ENCODE data around the gene TESK2. TPM values are rescaled to one million over a fixed set of nuclear protein-coding genes. Genes with fewer than 3 reads are reported as not detected.

TESK2 gene
- total and polyA plus RNA-seq, 11 donors, result 0.50 to 4.7 (median 1.5) TPM

DNA sequence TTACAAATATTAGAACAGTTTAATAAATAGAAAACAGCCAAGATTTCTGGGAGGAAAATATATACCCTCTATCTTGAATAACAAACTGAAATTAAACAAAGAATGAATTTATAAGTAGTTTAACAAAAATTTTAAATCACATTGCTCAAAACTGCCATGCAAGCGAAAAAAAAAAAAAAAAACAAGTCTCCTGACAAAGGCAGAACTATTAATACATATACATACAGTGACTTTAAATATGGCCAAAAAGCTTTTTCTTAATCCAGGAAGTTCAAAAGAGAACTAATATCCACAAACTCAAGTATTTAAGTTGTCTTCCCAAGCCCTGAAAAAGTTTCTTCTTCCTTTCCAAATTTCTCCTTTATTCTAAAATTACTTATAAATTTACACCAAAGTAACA is 87.2 kb downstream of the TESK2 start:
- Histone ChIP-seq H3K9me3 (no peaks in the 10 kb centered on the region), H3K36me3 (no peaks in the 10 kb centered on the region), H3K4me1 (no peaks in the 10 kb centered on the region), H3K27me3 (no peaks in the 10 kb centered on the region), H3K27ac (peak overlapping the region in 1 of 12 donors; percentile 2), H3K4me3 (no peak overlapping the region)
- DNase-seq (no peak), ATAC-seq (no peak)
- no peak for TF ChIP-seq POLR2A (IDR thresholded peaks at IDR 0.05)
- TF ChIP-seq, protein P1, sequence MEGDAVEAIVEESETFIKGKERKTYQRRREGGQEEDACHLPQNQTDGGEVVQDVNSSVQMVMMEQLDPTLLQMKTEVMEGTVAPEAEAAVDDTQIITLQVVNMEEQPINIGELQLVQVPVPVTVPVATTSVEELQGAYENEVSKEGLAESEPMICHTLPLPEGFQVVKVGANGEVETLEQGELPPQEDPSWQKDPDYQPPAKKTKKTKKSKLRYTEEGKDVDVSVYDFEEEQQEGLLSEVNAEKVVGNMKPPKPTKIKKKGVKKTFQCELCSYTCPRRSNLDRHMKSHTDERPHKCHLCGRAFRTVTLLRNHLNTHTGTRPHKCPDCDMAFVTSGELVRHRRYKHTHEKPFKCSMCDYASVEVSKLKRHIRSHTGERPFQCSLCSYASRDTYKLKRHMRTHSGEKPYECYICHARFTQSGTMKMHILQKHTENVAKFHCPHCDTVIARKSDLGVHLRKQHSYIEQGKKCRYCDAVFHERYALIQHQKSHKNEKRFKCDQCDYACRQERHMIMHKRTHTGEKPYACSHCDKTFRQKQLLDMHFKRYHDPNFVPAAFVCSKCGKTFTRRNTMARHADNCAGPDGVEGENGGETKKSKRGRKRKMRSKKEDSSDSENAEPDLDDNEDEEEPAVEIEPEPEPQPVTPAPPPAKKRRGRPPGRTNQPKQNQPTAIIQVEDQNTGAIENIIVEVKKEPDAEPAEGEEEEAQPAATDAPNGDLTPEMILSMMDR (IDR thresholded peaks at IDR 0.05), result no peak
- WGBS, 4 donors, result 81 to 90% (median 85%) methylated on average over 1 of the region's 1 CpG
- intact Hi-C loops (cut with DNase I), result loop anchor here in 1 of 10 donors (10.0 kb wide), 1 partner anchor 259 kb away; no protein-coding TSS in a partner anchor

DNA sequence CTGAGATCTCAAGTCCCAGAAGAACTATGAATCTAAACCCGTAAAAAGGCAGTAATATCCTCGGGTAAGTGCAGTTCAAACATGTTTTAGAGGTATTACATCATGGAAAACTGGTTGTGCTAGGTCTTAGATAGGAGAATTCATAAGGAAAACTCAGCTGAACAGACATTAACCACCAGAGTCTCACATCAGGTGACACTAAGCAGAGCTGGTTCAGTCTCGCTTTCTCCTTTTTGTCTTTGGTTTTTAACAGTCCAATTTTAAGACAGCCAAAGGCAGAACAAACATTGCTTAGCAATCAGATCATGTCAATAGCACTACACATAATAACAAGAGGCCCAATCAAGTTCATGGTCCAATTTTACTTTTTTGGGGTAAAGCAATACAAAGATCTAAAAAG is 87.7 kb downstream of the TESK2 start:
- intact Hi-C loops (cut with DNase I), result loop anchor here in 1 of 10 donors (10.0 kb wide), 1 partner anchor 258 kb away; no protein-coding TSS in a partner anchor
- no peak for DNase-seq
- WGBS, 4 donors, result 80 to 85% (median 83%) methylated on average over 3 of the region's 3 CpGs

DNA sequence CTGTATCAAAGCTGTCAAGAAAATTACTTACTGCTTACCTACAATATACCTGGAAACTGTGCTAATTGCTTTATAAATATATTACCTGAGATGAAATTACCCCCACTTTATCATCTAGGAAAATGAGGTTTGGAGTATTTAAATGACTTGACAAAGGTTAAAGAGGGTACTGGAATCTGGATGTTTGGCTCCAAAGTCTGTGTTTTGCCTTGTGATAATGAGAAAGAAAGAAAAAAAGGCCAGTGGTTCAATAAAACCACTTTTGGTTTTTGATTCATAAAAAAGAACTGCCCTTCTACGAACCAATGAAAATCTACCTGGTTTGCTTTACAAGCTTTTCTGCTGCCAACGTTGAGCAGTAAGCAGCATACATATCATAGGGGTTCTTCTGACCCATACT is 89.4 kb downstream of the TESK2 start:
- H3K36me3 ChIP-seq, result no peaks in the 10 kb centered on the region
- 86 to 94% (median 90%) methylated on average over 2 of the region's 2 CpGs for WGBS, 4 donors
- H3K27ac ChIP-seq, result no peak overlapping the region
- intact Hi-C loops (cut with DNase I), result loop anchor here in 1 of 10 donors (10.0 kb wide), 1 partner anchor 257 kb away; no protein-coding TSS in a partner anchor
- no peaks in the 10 kb centered on the region for H3K27me3 ChIP-seq
- no peak for DNase-seq
- TF ChIP-seq, protein P1 (IDR thresholded peaks at IDR 0.05), result no peak
- TF ChIP-seq POLR2A (IDR thresholded peaks at IDR 0.05), result no peak
- peaks cover 0 to 7% (median 0%) of the 10 kb centered on the region in 12 donors for H3K4me1 ChIP-seq
- no peak overlapping the region for H3K4me3 ChIP-seq
- no peak for ATAC-seq
- H3K9me3 ChIP-seq, result no peaks in the 10 kb centered on the region

More for the DNA sequence above, 87.7 kb downstream of the TESK2 start:
- Histone ChIP-seq H3K36me3 (no peaks in the 10 kb centered on the region), H3K27ac (peak overlapping the region in 1 of 12 donors; percentile 2), H3K4me1 (peaks cover 0 to 1% (median 0%) of the 10 kb centered on the region in 12 donors), H3K27me3 (no peaks in the 10 kb centered on the region), H3K4me3 (no peak overlapping the region), H3K9me3 (no peaks in the 10 kb centered on the region)
- TF ChIP-seq, protein P1 (IDR thresholded peaks at IDR 0.05), result no peak
- no peak for TF ChIP-seq POLR2A (IDR thresholded peaks at IDR 0.05)
- no peak for ATAC-seq

DNA sequence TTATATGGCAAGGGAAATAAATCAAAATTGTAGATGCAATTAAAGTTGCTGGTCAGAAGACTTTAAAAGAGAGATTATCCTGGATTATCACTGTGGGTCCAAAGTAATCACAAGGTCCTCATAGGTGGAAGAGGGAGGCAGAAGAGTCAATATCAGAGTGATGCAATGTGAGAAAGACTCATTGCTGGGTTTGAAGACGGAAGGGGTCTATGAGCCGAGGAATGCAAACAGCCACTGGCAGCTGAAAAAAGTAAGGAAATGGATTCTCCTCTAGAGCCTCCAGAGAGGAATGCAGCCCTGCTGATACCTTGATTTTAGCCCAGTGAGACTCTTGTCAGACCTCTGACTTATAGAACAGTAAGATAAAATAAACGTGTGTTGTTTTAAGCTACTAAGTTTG is 90.9 kb downstream of the TESK2 start:
- Histone ChIP-seq H3K27me3 (no peaks in the 10 kb centered on the region), H3K9me3 (no peaks in the 10 kb centered on the region), H3K36me3 (no peaks in the 10 kb centered on the region), H3K4me1 (peaks cover 0 to 7% (median 0%) of the 10 kb centered on the region in 12 donors), H3K27ac (no peak overlapping the region), H3K4me3 (no peak overlapping the region)
- DNase-seq (no peak), ATAC-seq (no peak)
- intact Hi-C loops (cut with DNase I), result loop anchor here in 1 of 10 donors (10.0 kb wide), 1 partner anchor 255 kb away; no protein-coding TSS in a partner anchor
- 69 to 79% (median 75%) methylated on average over 3 of the region's 3 CpGs for WGBS, 4 donors
- TF ChIP-seq, protein P1 (IDR thresholded peaks at IDR 0.05), result no peak
- no peak for TF ChIP-seq POLR2A (IDR thresholded peaks at IDR 0.05)

Measured in heart left ventricle (tissue), 16 donors.